ENCODE data around the gene INPP5K. TPM values are rescaled to one million over a fixed set of nuclear protein-coding genes. Genes with fewer than 3 reads are reported as not detected.
"Not testable (repeated sequence)": the region's sequence is repeated elsewhere in the genome, so short reads cannot be mapped to it uniquely, and the experiment has no call there.

INPP5K gene
- total RNA-seq, 1 experiment from 2014 or later, result 41.5 TPM

DNA sequence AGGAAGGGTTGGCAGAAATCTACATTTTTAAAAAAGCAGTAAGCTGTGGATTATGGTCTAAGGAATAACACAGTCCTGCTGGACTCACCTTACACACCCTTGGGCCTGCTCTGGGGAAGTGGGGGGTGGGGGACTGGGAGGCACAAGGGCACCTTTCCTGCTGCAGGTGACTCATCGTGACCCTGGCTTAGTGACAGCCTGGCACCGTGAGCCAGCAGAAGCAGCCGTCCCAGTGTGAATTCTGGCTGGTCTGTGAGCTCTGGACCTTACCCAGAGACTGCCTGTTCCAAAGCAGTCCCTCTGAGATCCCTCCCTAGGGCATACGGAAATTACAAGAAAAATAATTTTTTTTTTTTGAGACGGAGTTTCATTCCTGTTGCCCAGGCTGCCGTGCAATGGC, 56.2 kb downstream of the INPP5K start:
- no peak for DNase-seq (ENCODE audit: low read depth, low spot score)
- in situ Hi-C loops (cut with HindIII; ENCODE audit: low pct_unique_long_range_greater_than_20kb, low sequenced_read_pairs), result no loop called here

DNA sequence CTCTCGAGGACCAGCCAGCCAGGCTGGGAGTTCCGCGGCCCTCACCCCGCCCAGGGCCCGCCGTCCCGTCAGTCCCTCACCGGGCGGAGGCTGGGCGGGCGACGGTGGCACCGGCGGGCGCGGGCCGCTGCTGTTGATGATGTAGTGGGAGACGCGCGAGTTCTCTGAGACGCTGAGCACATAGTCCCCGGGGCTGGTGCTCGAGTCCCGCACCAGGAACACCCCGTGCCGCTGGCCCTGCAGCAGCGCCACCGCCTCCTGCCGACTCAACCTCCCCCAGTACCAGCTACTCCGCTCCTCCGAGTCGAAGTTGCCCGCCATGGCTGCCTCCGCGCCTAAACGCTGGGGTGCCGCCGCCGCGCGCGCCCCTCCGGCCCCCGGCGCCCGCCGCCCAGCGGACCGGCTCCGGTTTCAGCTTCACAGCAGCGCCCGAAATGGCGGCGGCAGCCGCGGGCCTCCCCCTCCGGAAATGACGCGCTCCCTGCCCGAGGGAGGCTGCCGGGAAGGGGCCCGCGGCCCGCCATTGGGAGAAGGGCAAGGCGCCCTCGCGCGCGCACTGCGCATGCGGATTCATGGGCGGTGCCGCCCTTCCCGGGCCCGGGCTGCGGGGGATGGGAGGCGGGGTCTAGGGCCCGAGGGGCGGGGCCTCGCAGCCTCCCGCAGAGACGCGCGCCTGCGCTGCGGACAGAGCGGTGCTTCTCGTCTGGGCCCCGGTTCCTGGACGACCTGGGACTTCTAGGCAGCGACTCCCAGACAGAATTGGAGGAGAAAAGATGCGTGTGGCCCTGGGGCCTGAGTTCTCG, 60.4 kb downstream of the INPP5K start, which contains the start of gene CRK:
Gene CRK, minus strand, starts transcription at position 436 of the 803 bp plus-strand sequence. Its CDS starts 115 bp downstream, at position 321.
- in situ Hi-C loops (cut with HindIII; ENCODE audit: low pct_unique_long_range_greater_than_20kb, low sequenced_read_pairs), result no loop called here
- DNase-seq (ENCODE audit: low read depth, low spot score), result peak; percentile 94

- in situ Hi-C loops (cut with HindIII; ENCODE audit: low pct_unique_long_range_greater_than_20kb, low sequenced_read_pairs), result no loop called here
- DNase-seq (ENCODE audit: low read depth, low spot score), result peak; percentile 72
Measured at GRCh38 chr17:1455291-1455796, 61.1 kb downstream of the INPP5K start.

- in situ Hi-C loops (cut with HindIII; ENCODE audit: low pct_unique_long_range_greater_than_20kb, low sequenced_read_pairs), result no loop called here
- no peak for DNase-seq (ENCODE audit: low read depth, low spot score)
Measured at GRCh38 chr17:1454541-1454940, 61.9 kb downstream of the INPP5K start.

DNA sequence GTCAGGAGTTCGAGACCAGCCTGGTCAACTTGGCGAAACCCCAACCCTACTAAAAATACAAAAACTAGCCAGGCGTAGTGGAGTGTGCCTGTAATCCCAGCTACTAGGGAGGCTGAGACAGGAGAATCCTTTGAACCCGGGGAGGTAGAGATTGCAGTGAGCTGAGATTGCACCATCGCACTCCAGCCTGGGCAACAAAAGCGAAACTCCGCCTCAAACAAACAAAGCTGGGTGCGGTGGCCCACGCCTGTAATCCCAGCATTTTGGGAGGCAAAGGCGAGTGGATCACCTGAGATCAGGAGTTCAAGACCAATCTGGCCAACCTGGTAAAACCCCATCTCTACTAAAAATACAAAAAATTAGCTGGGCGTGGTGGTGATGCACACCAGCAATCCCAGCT, 62.7 kb downstream of the INPP5K start:
- DNase-seq (ENCODE audit: low read depth, low spot score); in situ Hi-C loops (cut with HindIII; ENCODE audit: low pct_unique_long_range_greater_than_20kb, low sequenced_read_pairs): not testable (repeated sequence)

DNA sequence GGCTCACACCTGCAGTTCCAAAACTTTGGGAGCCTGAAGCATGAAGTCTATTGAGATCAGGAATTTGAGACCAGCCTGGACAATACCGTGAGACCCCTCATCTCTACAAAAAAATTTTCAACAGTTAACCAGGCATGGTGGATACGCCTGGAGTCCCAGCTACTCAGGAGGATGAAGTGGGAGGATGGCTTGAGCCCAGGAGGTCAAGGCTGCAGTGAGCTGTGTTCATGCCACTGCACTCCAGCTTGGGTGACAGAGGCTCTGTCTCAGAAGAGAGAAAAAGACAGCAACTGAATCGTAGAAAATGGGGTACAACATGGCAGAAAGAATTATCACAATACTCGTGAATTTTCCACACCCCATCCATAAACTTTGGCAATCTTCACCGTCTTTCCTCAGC, 63.6 kb downstream of the INPP5K start:
- in situ Hi-C loops (cut with HindIII; ENCODE audit: low pct_unique_long_range_greater_than_20kb, low sequenced_read_pairs), result no loop called here
- no peak for DNase-seq (ENCODE audit: low read depth, low spot score)

- in situ Hi-C loops (cut with HindIII; ENCODE audit: low pct_unique_long_range_greater_than_20kb, low sequenced_read_pairs); DNase-seq (ENCODE audit: low read depth, low spot score): not testable (repeated sequence)
Measured at GRCh38 chr17:1450261-1450660, 66.2 kb downstream of the INPP5K start.

DNA sequence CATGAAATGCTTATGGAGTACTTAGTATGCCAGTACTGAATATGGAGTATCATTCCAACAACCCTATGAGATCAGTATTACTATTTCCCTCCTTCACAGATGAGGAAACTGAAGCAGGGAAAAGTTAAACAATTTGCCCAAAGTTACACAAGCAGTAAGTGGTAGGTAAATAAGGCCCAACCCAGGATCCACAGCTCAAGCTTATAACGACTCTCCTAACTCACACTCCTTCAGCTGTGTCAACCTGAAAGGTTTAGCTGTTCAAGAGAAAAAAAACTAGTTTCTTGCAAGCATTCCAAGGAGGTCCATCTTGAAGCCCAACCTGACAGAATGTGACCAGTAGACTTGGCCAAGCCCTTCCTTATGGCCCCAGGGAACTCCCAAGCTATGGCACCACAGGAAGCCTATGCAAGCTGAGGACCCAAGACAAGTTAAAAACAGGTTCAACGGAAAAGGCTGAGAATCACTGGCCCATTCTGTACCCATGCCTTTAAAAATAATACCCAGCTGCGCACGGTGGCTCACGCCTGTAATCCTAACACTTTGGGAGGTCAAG, 66.9 kb downstream of the INPP5K start:
- no peak for DNase-seq (ENCODE audit: low read depth, low spot score)
- in situ Hi-C loops (cut with HindIII; ENCODE audit: low pct_unique_long_range_greater_than_20kb, low sequenced_read_pairs), result no loop called here

DNA sequence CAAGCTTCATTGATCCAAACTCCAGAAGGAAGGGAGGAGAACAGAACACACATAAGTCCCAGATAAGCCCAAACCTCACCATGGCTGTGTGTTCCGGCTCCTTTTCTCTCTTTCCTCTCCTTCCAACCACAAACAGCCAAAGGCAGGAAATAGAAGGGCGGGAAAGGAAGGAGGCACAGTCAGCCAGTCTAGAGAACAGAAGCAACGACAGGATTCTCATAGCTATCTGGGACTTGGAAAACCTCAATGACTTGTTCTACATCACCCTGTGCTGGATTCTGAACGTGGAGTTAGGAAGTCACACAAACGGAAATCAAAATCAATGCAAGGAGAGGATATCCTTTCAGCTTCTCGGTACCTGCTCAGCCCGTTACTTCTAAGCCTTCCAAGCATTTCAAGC, 69.4 kb downstream of the INPP5K start:
- in situ Hi-C loops (cut with HindIII; ENCODE audit: low pct_unique_long_range_greater_than_20kb, low sequenced_read_pairs), result no loop called here
- no peak for DNase-seq (ENCODE audit: low read depth, low spot score)

DNA sequence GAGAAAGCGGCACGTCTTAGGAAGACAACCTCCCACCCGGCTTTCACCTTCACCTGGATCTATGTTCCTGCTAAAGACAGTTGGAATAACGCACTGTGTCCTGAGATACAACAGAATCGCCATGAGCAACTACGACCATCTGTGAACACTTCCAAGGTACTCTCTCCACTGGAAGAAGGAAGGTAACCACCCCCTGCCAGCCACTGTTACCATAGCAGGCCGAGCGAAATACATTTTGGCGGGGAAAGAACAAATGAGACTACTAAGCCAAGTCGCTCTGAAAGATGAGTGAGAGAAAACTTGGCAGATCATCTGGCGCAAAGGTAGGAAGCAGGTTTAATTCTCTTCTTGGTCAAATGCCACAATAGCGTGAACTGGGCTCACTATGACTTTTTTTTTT, 70.2 kb downstream of the INPP5K start:
- no peak for DNase-seq (ENCODE audit: low read depth, low spot score)
- in situ Hi-C loops (cut with HindIII; ENCODE audit: low pct_unique_long_range_greater_than_20kb, low sequenced_read_pairs), result no loop called here

GRCh38 chr17:1445695-1446094, 70.7 kb downstream of the INPP5K start:
- DNase-seq (ENCODE audit: low read depth, low spot score); in situ Hi-C loops (cut with HindIII; ENCODE audit: low pct_unique_long_range_greater_than_20kb, low sequenced_read_pairs): not testable (repeated sequence)

Other genes starting within 250 kb of the INPP5K start
- gene BHLHA9, start 246.2 kb downstream of the INPP5K start, total RNA-seq (2014; rRNA removed; shearing (Covaris generic)), result not detected in 2 replicates
- not detected in 2 replicates for gene TRARG1, start 236.9 kb downstream of the INPP5K start, total RNA-seq (2014; rRNA removed; shearing (Covaris generic))
- 244 and 257 TPM in 2 replicates for gene YWHAE, start 116.4 kb downstream of the INPP5K start, total RNA-seq (2014; rRNA removed; shearing (Covaris generic))
- 80.7 and 87.1 TPM in 2 replicates for gene CRK, start 60.4 kb downstream of the INPP5K start, total RNA-seq (2014; rRNA removed; shearing (Covaris generic))
- 48.6 and 54.6 TPM in 2 replicates for gene MYO1C, start 23.9 kb downstream of the INPP5K start, total RNA-seq (2014; rRNA removed; shearing (Covaris generic))
- gene PITPNA, start 46.2 kb upstream of the INPP5K start, total RNA-seq (2014; rRNA removed; shearing (Covaris generic)), result 14.6 and 27.1 TPM in 2 replicates
- 2.0 and 3.4 TPM in 2 replicates for gene SLC43A2, start 112.2 kb upstream of the INPP5K start, total RNA-seq (2014; rRNA removed; shearing (Covaris generic))
- gene SCARF1, start 129.1 kb upstream of the INPP5K start, total RNA-seq (2014; rRNA removed; shearing (Covaris generic)), result 0.11 and 0.16 TPM in 2 replicates
- gene RILP, start 133.3 kb upstream of the INPP5K start, total RNA-seq (2014; rRNA removed; shearing (Covaris generic)), result 10.4 and 12.1 TPM in 2 replicates
- gene PRPF8, start 168.3 kb upstream of the INPP5K start, total RNA-seq (2014; rRNA removed; shearing (Covaris generic)), result 62.2 and 67.7 TPM in 2 replicates
- gene TLCD2, start 193.8 kb upstream of the INPP5K start, total RNA-seq (2014; rRNA removed; shearing (Covaris generic)), result 1.7 and 2.0 TPM in 2 replicates
- gene WDR81, start 208.1 kb upstream of the INPP5K start, total RNA-seq (2014; rRNA removed; shearing (Covaris generic)), result 5.5 and 5.6 TPM in 2 replicates
- gene SERPINF2, start 226.3 kb upstream of the INPP5K start, total RNA-seq (2014; rRNA removed; shearing (Covaris generic)), result 0.32 and 0.37 TPM in 2 replicates
- 229 and 245 TPM in 2 replicates for gene SERPINF1, start 245.4 kb upstream of the INPP5K start, total RNA-seq (2014; rRNA removed; shearing (Covaris generic))